ENCODE results near the gene ZNF366.

- TF ChIP-seq EZH2phosphoT487 (IDR thresholded peaks at IDR 0.05; ENCODE audit: insufficient read depth, low read depth): no peak
- no peak for TF ChIP-seq EZH2 (IDR thresholded peaks at IDR 0.05; ENCODE audit: insufficient read depth, poor library complexity, severe bottlenecking)
Observed at GRCh38 chr5:72427016-72427415, 80.2 kb downstream of the ZNF366 start.
